ENCODE results near the gene SLC2A4RG. TPM values are rescaled to one million over a fixed set of nuclear protein-coding genes. Genes with fewer than 3 reads are reported as not detected.
A peak's percentile ranks its signal among the peaks of the same experiment; 100 is the strongest.

SLC2A4RG gene
- polyA plus RNA-seq, 1 of the 3 experiments (the other 2 are of a cell fraction): 90.9 TPM

DNA sequence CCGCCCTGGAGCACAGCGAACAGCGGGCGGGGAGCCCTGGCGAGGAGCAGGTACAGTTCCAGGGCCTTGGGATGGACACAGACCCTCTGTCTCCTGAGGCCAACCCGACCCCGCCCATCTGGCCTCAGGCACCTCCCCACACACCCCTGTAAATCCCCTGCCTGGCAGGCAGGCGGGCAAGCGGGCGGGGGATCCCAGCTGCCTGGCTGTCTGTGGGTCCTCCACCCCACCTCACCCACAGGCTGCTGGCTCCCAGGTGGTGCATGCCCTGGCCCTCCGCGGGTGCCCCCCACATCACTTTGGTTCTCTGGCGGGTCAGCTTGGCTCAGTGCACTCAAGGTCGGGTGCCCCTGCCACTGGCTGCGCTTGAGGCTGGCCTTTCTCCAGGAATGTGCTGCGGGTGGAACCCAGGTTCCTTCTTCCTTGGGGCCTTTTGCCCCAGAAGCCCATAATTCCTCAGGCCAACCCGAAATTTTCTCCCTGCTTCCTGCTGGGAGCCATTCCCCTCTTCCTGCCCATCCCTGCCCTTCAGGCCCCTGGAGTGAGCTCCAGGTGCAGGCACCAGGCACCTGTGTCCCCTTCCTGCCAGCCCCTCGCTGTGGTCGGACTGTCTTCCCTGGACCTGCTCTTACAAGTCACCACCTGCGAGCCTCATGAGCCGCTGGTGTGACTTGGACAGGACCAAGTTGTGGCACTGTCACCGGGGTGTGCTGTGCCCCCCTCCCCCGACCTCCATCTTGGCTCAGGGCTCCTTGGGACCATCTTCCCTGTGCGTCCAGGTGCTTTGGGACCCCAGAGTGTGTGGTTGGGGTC is 48.5 kb upstream of the SLC2A4RG start:
- 89% methylated on average over 8 of the region's 24 CpGs for WGBS (ENCODE audit: low lambda C conversion rate)
- Histone ChIP-seq H3K4me2 (no peak overlapping the region), H3K27ac (ENCODE audit: low read depth in 2 of 2, low read length in 1 of 2) (no peak overlapping the region), H3F3A (replicated peaks; ENCODE audit: insufficient read depth) (no peaks in the 10 kb centered on the region), H3K9ac (no peak overlapping the region), H3K9me3 (no peaks in the 10 kb centered on the region), H3K36me3 (replicated peaks in 1 of 2; ENCODE audit: control insufficient read depth in 1 of 2, insufficient read depth in 2 of 2, low read length in 1 of 2) (peaks cover 0 to 9% of the 10 kb centered on the region in 2 experiments), H3K4me3 (ENCODE audit: low read depth in 2 of 2, low read length in 1 of 2) (no peak overlapping the region), H4K20me1 (ENCODE audit: insufficient read depth) (no peaks in the 10 kb centered on the region), H3K79me2 (ENCODE audit: insufficient read depth) (no peaks in the 10 kb centered on the region), H3K9me2 (no peaks in the 10 kb centered on the region), H3K27me3 (ENCODE audit: insufficient read depth) (no peaks in the 10 kb centered on the region), H2AFZ (ENCODE audit: low read depth) (no peak overlapping the region), H3K4me1 (ENCODE audit: control insufficient read depth in 1 of 2, insufficient read depth in 2 of 2, low read depth in 1 of 2, low read length in 1 of 2) (peaks cover 0 to 2% of the 10 kb centered on the region in 2 experiments; a peak in 1 of 4 replicates)
- TF ChIP-seq GATA2 (CRISPR knock-in tag; IDR thresholded peaks at IDR 0.05) (no peak), JUND (IDR thresholded peaks at IDR 0.05) (no peak), NRF1 (IDR thresholded peaks at IDR 0.05; ENCODE audit: low read depth, low read length) (no peak), RCOR1 (IDR thresholded peaks at IDR 0.05; ENCODE audit: low read length) (no peak), MXI1 (IDR thresholded peaks at IDR 0.05; ENCODE audit: low read depth, low read length) (no peak), EP300 (IDR thresholded peaks at IDR 0.05; ENCODE audit: borderline replicate concordance in 1 of 2, low read depth in 1 of 2, low read length in 1 of 2) (no peak), TEAD4 (IDR thresholded peaks at IDR 0.05; ENCODE audit: borderline replicate concordance, insufficient read depth) (no peak), RAD21 (IDR thresholded peaks at IDR 0.05; ENCODE audit: low read length) (no peak), MEF2A (IDR thresholded peaks at IDR 0.05; ENCODE audit: borderline replicate concordance, low read depth) (no peak), FOSL2 (IDR thresholded peaks at IDR 0.05; ENCODE audit: borderline replicate concordance, low read depth) (no peak), EZH2phosphoT487 (IDR thresholded peaks at IDR 0.05; ENCODE audit: borderline replicate concordance, low read depth) (no peak), GABPA (IDR thresholded peaks at IDR 0.05; ENCODE audit: low read depth) (no peak), YY1 (IDR thresholded peaks at IDR 0.05; ENCODE audit: low read depth) (no peak)
- TF ChIP-seq, protein P1, sequence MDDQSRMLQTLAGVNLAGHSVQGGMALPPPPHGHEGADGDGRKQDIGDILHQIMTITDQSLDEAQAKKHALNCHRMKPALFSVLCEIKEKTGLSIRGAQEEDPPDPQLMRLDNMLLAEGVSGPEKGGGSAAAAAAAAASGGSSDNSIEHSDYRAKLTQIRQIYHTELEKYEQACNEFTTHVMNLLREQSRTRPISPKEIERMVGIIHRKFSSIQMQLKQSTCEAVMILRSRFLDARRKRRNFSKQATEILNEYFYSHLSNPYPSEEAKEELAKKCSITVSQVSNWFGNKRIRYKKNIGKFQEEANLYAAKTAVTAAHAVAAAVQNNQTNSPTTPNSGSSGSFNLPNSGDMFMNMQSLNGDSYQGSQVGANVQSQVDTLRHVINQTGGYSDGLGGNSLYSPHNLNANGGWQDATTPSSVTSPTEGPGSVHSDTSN (IDR thresholded peaks at IDR 0.05): no peak
- TF ChIP-seq, protein P2, sequence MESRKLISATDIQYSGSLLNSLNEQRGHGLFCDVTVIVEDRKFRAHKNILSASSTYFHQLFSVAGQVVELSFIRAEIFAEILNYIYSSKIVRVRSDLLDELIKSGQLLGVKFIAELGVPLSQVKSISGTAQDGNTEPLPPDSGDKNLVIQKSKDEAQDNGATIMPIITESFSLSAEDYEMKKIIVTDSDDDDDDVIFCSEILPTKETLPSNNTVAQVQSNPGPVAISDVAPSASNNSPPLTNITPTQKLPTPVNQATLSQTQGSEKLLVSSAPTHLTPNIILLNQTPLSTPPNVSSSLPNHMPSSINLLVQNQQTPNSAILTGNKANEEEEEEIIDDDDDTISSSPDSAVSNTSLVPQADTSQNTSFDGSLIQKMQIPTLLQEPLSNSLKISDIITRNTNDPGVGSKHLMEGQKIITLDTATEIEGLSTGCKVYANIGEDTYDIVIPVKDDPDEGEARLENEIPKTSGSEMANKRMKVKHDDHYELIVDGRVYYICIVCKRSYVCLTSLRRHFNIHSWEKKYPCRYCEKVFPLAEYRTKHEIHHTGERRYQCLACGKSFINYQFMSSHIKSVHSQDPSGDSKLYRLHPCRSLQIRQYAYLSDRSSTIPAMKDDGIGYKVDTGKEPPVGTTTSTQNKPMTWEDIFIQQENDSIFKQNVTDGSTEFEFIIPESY (IDR thresholded peaks at IDR 0.05; ENCODE audit: borderline replicate concordance, low read depth): no peak
- TF ChIP-seq, protein P3, sequence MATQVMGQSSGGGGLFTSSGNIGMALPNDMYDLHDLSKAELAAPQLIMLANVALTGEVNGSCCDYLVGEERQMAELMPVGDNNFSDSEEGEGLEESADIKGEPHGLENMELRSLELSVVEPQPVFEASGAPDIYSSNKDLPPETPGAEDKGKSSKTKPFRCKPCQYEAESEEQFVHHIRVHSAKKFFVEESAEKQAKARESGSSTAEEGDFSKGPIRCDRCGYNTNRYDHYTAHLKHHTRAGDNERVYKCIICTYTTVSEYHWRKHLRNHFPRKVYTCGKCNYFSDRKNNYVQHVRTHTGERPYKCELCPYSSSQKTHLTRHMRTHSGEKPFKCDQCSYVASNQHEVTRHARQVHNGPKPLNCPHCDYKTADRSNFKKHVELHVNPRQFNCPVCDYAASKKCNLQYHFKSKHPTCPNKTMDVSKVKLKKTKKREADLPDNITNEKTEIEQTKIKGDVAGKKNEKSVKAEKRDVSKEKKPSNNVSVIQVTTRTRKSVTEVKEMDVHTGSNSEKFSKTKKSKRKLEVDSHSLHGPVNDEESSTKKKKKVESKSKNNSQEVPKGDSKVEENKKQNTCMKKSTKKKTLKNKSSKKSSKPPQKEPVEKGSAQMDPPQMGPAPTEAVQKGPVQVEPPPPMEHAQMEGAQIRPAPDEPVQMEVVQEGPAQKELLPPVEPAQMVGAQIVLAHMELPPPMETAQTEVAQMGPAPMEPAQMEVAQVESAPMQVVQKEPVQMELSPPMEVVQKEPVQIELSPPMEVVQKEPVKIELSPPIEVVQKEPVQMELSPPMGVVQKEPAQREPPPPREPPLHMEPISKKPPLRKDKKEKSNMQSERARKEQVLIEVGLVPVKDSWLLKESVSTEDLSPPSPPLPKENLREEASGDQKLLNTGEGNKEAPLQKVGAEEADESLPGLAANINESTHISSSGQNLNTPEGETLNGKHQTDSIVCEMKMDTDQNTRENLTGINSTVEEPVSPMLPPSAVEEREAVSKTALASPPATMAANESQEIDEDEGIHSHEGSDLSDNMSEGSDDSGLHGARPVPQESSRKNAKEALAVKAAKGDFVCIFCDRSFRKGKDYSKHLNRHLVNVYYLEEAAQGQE (IDR thresholded peaks at IDR 0.05; ENCODE audit: low read depth, low read length): no peak
- TF ChIP-seq, protein P4, sequence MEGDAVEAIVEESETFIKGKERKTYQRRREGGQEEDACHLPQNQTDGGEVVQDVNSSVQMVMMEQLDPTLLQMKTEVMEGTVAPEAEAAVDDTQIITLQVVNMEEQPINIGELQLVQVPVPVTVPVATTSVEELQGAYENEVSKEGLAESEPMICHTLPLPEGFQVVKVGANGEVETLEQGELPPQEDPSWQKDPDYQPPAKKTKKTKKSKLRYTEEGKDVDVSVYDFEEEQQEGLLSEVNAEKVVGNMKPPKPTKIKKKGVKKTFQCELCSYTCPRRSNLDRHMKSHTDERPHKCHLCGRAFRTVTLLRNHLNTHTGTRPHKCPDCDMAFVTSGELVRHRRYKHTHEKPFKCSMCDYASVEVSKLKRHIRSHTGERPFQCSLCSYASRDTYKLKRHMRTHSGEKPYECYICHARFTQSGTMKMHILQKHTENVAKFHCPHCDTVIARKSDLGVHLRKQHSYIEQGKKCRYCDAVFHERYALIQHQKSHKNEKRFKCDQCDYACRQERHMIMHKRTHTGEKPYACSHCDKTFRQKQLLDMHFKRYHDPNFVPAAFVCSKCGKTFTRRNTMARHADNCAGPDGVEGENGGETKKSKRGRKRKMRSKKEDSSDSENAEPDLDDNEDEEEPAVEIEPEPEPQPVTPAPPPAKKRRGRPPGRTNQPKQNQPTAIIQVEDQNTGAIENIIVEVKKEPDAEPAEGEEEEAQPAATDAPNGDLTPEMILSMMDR (IDR thresholded peaks at IDR 0.05): no peak
- TF ChIP-seq, protein P5, sequence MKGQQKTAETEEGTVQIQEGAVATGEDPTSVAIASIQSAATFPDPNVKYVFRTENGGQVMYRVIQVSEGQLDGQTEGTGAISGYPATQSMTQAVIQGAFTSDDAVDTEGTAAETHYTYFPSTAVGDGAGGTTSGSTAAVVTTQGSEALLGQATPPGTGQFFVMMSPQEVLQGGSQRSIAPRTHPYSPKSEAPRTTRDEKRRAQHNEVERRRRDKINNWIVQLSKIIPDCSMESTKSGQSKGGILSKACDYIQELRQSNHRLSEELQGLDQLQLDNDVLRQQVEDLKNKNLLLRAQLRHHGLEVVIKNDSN (IDR thresholded peaks at IDR 0.05; ENCODE audit: borderline replicate concordance, low read depth): no peak
- peak; percentile 51 for DNase-seq
- ChIA-PET CTCF (no interaction called here), POLR2A (no interaction called here)

Measured in SK-N-SH (cell line).